Measurements from ENCODE around the gene MON2. TPM values are rescaled to one million over a fixed set of nuclear protein-coding genes. Genes with fewer than 3 reads are reported as not detected.

Gene MON2
- total and polyA plus RNA-seq, 2 of the 8 experiments (the other 6 are each of a cell fraction or from before 2014, with no cell fraction given): 3.8 to 21.8 TPM

- no peak overlapping the region for H3K23ac ChIP-seq (ENCODE audit: insufficient read length)
- H3K27ac ChIP-seq (ENCODE audit: low read depth, low read length): no peak overlapping the region
- no peak overlapping the region for H2BK5ac ChIP-seq (ENCODE audit: low read depth, low read length)
- DNase-seq (ENCODE audit: low read depth in 1 of 2, low spot score in 2 of 2): no peak
- H3K23me2 ChIP-seq (ENCODE audit: low read depth, low read length): no peaks in the 10 kb centered on the region
- H4K20me1 ChIP-seq (replicated peaks in 1 of 2; ENCODE audit: control insufficient read depth in 1 of 2, insufficient read depth in 2 of 2, low read length in 2 of 2): no peaks in the 10 kb centered on the region
- H2BK120ac ChIP-seq (replicated peaks; ENCODE audit: low read depth, low read length): no peak overlapping the region
- no peak overlapping the region for H3K56ac ChIP-seq (replicated peaks; ENCODE audit: insufficient read length, low read depth, low read length)
- H4K8ac ChIP-seq (ENCODE audit: extremely low read depth, insufficient read depth, low read length): no peak overlapping the region
- H4K5ac ChIP-seq (ENCODE audit: insufficient read length, low read depth, low read length): no peak overlapping the region
- WGBS, 2 experiments (ENCODE audit: extremely low coverage in 1 of 2, insufficient coverage in 1 of 2, insufficient read length in 1 of 2, insufficient replicate concordance in 2 of 2, low coverage in 1 of 2, low lambda C conversion rate in 2 of 2, missing lambda C conversion rate in 1 of 2): 89% methylated on average over 5 of the region's 5 CpGs; no CpG with 5 or more reads in 1 of the 2 experiments
- ChIA-PET POLR2A (ENCODE audit: partially characterized antibody) (no interaction called here), CTCF (ENCODE audit: partially characterized antibody) (interaction anchor here (0.6 kb wide), 2 partner anchors 87 to 289 kb away, joined by 3 read pairs; no protein-coding TSS in a partner anchor)
- H3K9ac ChIP-seq (replicated peaks in 1 of 4; ENCODE audit: extremely low read depth in 1 of 4, low read depth in 3 of 4, low read length in 3 of 4): no peak overlapping the region
- H3K14ac ChIP-seq (ENCODE audit: insufficient read length): no peak overlapping the region
- FAIRE-seq: no peak
- no peaks in the 10 kb centered on the region for H3K4me1 ChIP-seq (replicated peaks in 1 of 4; ENCODE audit: control insufficient read depth in 3 of 4, insufficient read depth in 4 of 4, low read length in 3 of 4)
- H3K4ac ChIP-seq (replicated peaks; ENCODE audit: insufficient read length, low read depth, low read length): no peak overlapping the region
- no peak overlapping the region for H2AFZ ChIP-seq (ENCODE audit: low read length)
- H3K79me2 ChIP-seq (ENCODE audit: control insufficient read depth in 1 of 2, insufficient read depth in 2 of 2, low read length in 2 of 2): no peaks in the 10 kb centered on the region
- no peak overlapping the region for H2BK20ac ChIP-seq (ENCODE audit: low read length)
- peaks cover 0 to 3% (median 0%) of the 10 kb centered on the region in 4 experiments; a peak in 2 of 8 replicates for H3K36me3 ChIP-seq (ENCODE audit: control insufficient read depth in 2 of 4, insufficient read depth in 4 of 4, low read length in 3 of 4)
- no peak overlapping the region for H2AK5ac ChIP-seq (ENCODE audit: low read depth, low read length)
- no peak overlapping the region for H2BK12ac ChIP-seq (ENCODE audit: low read depth, low read length)
- H3K79me1 ChIP-seq (ENCODE audit: low read depth, low read length): no peaks in the 10 kb centered on the region
- no peaks in the 10 kb centered on the region for H3K27me3 ChIP-seq (replicated peaks in 1 of 4; ENCODE audit: control insufficient read depth in 3 of 4, extremely low read depth in 1 of 4, insufficient read depth in 3 of 4, low read length in 3 of 4)
- no peak overlapping the region for H4K91ac ChIP-seq (replicated peaks; ENCODE audit: insufficient read length, low read length)
- no peak overlapping the region for H2BK15ac ChIP-seq (ENCODE audit: low read length)
- no peak overlapping the region for H3K4me2 ChIP-seq (ENCODE audit: insufficient read depth in 1 of 2, low read depth in 2 of 2, low read length in 2 of 2)
- H3K4me3 ChIP-seq (ENCODE audit: extremely low read depth in 1 of 4, insufficient read depth in 2 of 4, low read depth in 3 of 4, low read length in 4 of 4): no peak overlapping the region
- no peak overlapping the region for H3K18ac ChIP-seq (ENCODE audit: extremely low read depth, low read length)
- H3K9me3 ChIP-seq (ENCODE audit: insufficient read depth in 2 of 2, low read depth in 1 of 2, low read length in 1 of 2): peaks cover 9 to 25% of the 10 kb centered on the region in 2 experiments; a peak in 3 of 4 replicates
- no peak for TF ChIP-seq RAD21 (IDR thresholded peaks at IDR 0.05 in 1 of 2, conservative IDR thresholded peaks at IDR 0.05 in 1 of 2; ENCODE audit: low read depth in 2 of 2, low read length in 2 of 2)
- no peak for TF ChIP-seq ASH2L (IDR thresholded peaks at IDR 0.05; ENCODE audit: low read length)
- TF ChIP-seq CBX5 (IDR thresholded peaks at IDR 0.05; ENCODE audit: low read depth, low read length): no peak
- TF ChIP-seq SP4 (IDR thresholded peaks at IDR 0.05; ENCODE audit: low read length): no peak
- TF ChIP-seq USF2 (IDR thresholded peaks at IDR 0.05; ENCODE audit: low read length): no peak
- no peak for TF ChIP-seq ZNF274 (IDR thresholded peaks at IDR 0.05; ENCODE audit: borderline replicate concordance, extremely low read depth, low read length)
- TF ChIP-seq TAF7 (optimal IDR thresholded peaks at IDR 0.05; ENCODE audit: borderline replicate concordance, low read depth, low read length): no peak
- no peak for TF ChIP-seq CHD1 (IDR thresholded peaks at IDR 0.05; ENCODE audit: low read depth, low read length)
- TF ChIP-seq PHF8 (conservative IDR thresholded peaks at IDR 0.05; ENCODE audit: low read depth, low read length): no peak
- TF ChIP-seq SRF (IDR thresholded peaks at IDR 0.05; ENCODE audit: low read depth, low read length): no peak
- TF ChIP-seq SUZ12 (IDR thresholded peaks at IDR 0.05; ENCODE audit: low read length): no peak
- TF ChIP-seq KDM5A (IDR thresholded peaks at IDR 0.05; ENCODE audit: low read length): no peak
- no peak for TF ChIP-seq KDM1A (IDR thresholded peaks at IDR 0.05; ENCODE audit: borderline replicate concordance, low read length)
- no peak for TF ChIP-seq BCL11A (IDR thresholded peaks at IDR 0.05; ENCODE audit: low read depth in 2 of 2, low read length in 2 of 2)
Observed at GRCh38 chr12:62512901-62513300, 46.3 kb downstream of the MON2 start.
